ENCODE results near the gene MRAP2.

The MRAP2 gene

DNA sequence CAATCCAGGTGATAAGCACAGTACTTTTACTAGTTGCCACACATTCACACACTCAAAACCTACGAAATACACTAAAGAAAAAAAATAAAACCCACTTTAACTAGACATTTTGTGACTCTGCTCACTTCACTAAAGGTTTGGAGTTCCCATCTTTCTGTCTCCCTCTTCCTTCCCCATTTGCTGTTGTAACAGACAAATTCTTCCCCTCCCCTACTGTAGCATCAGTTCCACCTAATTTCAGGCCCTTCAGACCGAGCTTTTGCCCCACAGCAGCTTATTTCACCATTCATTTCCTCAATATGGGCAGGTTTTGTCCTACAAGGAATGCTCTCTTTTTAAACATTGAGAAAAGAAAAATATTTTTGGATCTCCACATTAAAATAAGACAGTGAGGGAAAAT is 31.3 kb upstream of the MRAP2 start:
- H3K4me3 ChIP-seq (replicated peaks; ENCODE audit: low read depth, low read length): no peak overlapping the region
- DNase-seq (ENCODE audit: extremely low read depth, low read depth): no peak
- TF ChIP-seq CTCF (IDR thresholded peaks at IDR 0.05; ENCODE audit: low read depth, low read length, missing control alignments): no peak

- no peak overlapping the region for H3K4me3 ChIP-seq (replicated peaks; ENCODE audit: low read depth, low read length)
- no peak for DNase-seq (ENCODE audit: extremely low read depth, low read depth)
- TF ChIP-seq CTCF (IDR thresholded peaks at IDR 0.05; ENCODE audit: low read depth, low read length, missing control alignments): no peak
Observed at GRCh38 chr6:84003131-84003530, 30.4 kb upstream of the MRAP2 start.

DNA sequence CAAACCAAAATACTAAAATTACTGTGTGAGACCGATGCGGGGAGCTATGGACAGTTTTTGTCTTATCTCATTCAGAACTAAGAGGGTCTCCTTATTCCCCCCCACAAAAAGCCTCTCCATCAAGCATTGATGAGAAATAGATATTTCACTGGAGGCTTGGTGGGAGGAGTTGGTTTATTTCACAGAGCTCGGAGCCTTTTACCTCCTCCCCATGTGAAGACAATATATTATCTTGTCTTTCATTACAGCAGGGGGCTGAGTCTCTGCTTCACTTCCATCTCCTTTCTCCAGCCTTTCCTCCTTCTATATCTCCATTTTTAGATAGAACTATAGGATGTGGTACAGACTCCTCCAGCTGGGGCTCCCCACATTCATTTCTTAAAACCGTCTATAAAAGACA is 29.9 kb upstream of the MRAP2 start:
- no peak for TF ChIP-seq CTCF (IDR thresholded peaks at IDR 0.05; ENCODE audit: low read depth, low read length, missing control alignments)
- H3K4me3 ChIP-seq (replicated peaks; ENCODE audit: low read depth, low read length): no peak overlapping the region
- DNase-seq (ENCODE audit: extremely low read depth, low read depth): no peak

GRCh38 chr6:84007871-84008270 is 25.7 kb upstream of the MRAP2 start:
- TF ChIP-seq CTCF (IDR thresholded peaks at IDR 0.05; ENCODE audit: low read depth, low read length, missing control alignments): no peak
- H3K4me3 ChIP-seq (replicated peaks; ENCODE audit: low read depth, low read length): no peak overlapping the region

GRCh38 chr6:84013354-84013753 is 20.2 kb upstream of the MRAP2 start:
- no peak for DNase-seq (ENCODE audit: extremely low read depth, low read depth)
- H3K4me3 ChIP-seq (replicated peaks; ENCODE audit: low read depth, low read length): no peak overlapping the region
- no peak for TF ChIP-seq CTCF (IDR thresholded peaks at IDR 0.05; ENCODE audit: low read depth, low read length, missing control alignments)

More at GRCh38 chr6:84007871-84008270, 25.7 kb upstream of the MRAP2 start:
- DNase-seq (ENCODE audit: extremely low read depth, low read depth): no peak

DNA sequence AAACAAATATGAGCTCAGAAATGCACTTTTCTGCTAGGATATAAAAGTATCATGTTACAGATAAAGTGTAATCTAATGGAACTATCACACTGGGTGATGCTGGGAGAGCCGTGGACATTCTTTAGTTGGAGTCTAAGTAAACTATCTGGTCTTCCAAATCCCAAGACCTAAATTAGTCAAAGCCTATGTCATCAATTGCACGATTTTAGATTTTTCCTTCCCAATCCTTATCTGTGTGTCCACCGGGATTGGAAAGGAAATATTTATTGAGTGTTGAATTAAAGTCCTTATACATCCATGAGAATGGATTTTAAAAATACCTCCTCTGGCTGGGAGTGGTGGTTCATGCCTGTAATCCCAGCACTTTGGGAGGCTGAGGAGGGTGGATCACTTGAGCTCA is 19.6 kb upstream of the MRAP2 start:
- TF ChIP-seq CTCF (IDR thresholded peaks at IDR 0.05; ENCODE audit: low read depth, low read length, missing control alignments): no peak
- no peak for DNase-seq (ENCODE audit: extremely low read depth, low read depth)
- H3K4me3 ChIP-seq (replicated peaks; ENCODE audit: low read depth, low read length): no peak overlapping the region

DNA sequence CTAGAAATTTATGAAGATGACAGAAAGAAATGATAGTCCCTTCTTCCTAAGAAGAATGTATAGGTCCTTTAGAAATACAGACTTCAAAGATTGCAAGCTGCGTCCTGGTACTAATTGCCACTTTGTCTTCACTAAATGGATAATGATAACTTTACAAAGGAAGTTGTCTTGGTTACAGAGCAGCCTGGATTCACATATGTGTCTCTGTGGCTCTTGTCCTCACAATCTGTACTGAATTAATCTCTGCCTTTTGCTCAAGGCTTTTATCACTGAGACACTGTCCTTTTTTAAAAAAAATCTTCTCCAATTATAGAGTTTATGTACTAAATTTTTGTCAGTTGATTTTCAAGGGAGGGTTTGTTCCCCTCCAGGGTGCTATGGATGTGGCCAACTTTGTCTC is 17.5 kb upstream of the MRAP2 start:
- no peak overlapping the region for H3K4me3 ChIP-seq (replicated peaks; ENCODE audit: low read depth, low read length)
- no peak for DNase-seq (ENCODE audit: extremely low read depth, low read depth)
- no peak for TF ChIP-seq CTCF (IDR thresholded peaks at IDR 0.05; ENCODE audit: low read depth, low read length, missing control alignments)

Measured in HFF-Myc (cell line).